GM20000 (cell line): Measurements from ENCODE around the gene N4BP2L1.
A peak's percentile ranks its signal among the peaks of the same experiment; 100 is the strongest.

Experiments used
- DNase-seq: peaks from one replicate; pipeline ENCODE4 v3.0.0; 2012; ENCODE audit warnings: low spot score
- CTCF ChIP-seq: IDR thresholded peaks from 2 replicates; pipeline ENCODE4 v1.5.1; 2012; ENCODE audit warnings: mild to moderate bottlenecking, control low read depth; ENCODE audit errors: extremely low read depth, missing control alignments

The N4BP2L1 gene

GRCh38 chr13:32427852-32428580 is at the start of gene N4BP2L1:
N4BP2L1 (minus strand) TSS chr13:32428130; CDS start chr13:32428082, 48 bp downstream.
- TF ChIP-seq CTCF = no peak
- peak; percentile 91 for DNase-seq

GRCh38 chr13:32476892-32477291 is 49.0 kb upstream of the N4BP2L1 start:
- no peak for DNase-seq
- TF ChIP-seq CTCF = no peak

- DNase-seq = no peak
- no peak for TF ChIP-seq CTCF
Observed at GRCh38 chr13:32476021-32476731, 48.2 kb upstream of the N4BP2L1 start.

GRCh38 chr13:32474999-32475792 is 47.3 kb upstream of the N4BP2L1 start:
- no peak for TF ChIP-seq CTCF
- DNase-seq = no peak

- DNase-seq = no peak
- TF ChIP-seq CTCF = no peak
Observed at GRCh38 chr13:32473650-32474049, 45.7 kb upstream of the N4BP2L1 start.

GRCh38 chr13:32472194-32472621 is 44.3 kb upstream of the N4BP2L1 start:
- TF ChIP-seq CTCF = no peak
- DNase-seq = peak; percentile 50
